Activated gamma-delta T cell treated with Interleukin-2 at 50 U/mL for 16 hours (primary cell): ENCODE results near the gene PRKD1.
"Not testable (repeated sequence)": the region's sequence is repeated elsewhere in the genome, so short reads cannot be mapped to it uniquely, and the experiment has no call there.

Experiments used
- DNase-seq: peaks from one replicate; pipeline ENCODE4 v3.0.0-alpha.2; 2020

PRKD1 gene

DNA sequence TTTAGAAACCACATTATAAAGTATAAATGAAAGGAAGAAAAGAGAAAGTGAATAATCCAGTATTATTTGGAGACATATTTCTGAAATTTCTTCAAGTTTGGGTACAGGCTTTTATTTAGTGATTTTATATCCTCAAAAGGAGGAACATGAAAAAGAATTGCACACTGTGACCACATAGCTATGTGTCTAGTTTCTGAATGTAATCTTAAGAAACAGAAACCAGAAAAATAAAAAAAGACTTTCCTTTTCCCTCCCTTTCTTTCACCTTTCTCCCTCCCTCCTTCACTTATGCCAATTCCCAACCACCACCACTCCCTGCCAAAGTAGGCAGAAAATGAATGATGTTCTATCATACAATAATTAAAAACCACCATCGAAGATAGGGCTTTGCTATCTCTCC is 189.6 kb downstream of the PRKD1 start:
- no peak for DNase-seq

DNA sequence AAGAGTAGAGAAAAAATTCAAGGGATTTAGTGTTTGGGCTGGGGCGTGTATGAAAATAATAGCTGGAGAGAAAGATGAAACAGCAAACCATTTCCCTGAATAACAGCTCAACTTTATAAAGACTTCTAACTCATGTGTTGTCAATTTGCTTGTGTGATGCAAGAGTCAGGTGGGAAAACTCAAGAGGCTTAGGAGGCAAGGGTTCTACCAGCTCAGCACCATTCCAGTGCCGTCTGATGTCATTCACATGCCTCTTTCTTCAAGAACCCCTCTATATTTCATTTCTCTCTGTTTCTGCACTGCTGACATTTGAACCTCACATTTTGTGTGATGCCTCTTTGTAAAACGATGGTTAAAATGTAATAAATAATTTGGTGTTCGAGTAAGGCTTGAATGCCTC is 192.2 kb downstream of the PRKD1 start:
- no peak for DNase-seq

- DNase-seq, result no peak
Observed at GRCh38 chr14:29734732-29735131, 192.9 kb downstream of the PRKD1 start.

GRCh38 chr14:29726560-29727331 is 200.9 kb downstream of the PRKD1 start:
- not testable (repeated sequence) for DNase-seq

GRCh38 chr14:29724991-29725390 is 202.7 kb downstream of the PRKD1 start:
- DNase-seq, result no peak

GRCh38 chr14:29722831-29723230 is 204.8 kb downstream of the PRKD1 start:
- DNase-seq, result no peak

GRCh38 chr14:29721586-29721985 is 206.1 kb downstream of the PRKD1 start:
- no peak for DNase-seq

GRCh38 chr14:29717901-29718300 is 209.7 kb downstream of the PRKD1 start:
- no peak for DNase-seq

DNA sequence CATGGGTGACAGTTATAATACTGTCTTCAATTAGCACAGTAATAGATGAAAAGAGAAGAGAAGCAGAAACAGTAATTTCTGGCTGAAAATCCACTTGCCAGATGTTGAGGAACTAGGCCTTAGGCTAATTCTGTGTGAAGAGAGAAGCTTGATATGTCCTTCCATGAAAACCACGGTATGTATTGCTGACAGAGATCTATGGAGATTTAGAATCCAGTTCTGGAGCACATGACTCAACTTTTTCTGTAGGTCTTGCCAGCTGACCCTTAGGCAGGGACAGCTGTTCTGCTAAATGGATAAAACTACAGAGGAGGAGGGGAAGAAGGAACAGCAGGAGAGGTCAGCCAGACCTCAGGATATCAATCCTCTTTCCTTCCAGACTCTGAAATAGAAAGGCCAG is 211.5 kb downstream of the PRKD1 start:
- DNase-seq, result no peak

- DNase-seq, result no peak
Observed at GRCh38 chr14:29712601-29713000, 215.0 kb downstream of the PRKD1 start.

DNA sequence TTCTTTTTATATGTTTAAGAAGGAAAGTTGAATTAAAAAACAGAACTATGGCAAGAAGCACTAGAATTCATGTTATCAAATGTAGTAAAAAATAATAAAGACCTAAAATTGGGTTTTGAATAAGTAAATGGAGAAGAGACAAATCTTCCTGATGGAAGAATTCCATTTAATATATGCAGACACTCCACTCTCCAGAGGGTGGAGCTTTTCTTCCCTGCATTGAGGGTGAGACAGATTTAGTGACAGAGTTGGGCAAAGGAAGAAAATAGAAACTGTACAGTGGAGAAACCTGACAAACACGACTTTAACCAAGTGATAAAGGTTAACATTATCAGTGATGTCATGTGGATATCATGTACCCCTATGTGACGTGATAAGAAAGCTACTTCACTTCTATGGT is 217.6 kb downstream of the PRKD1 start:
- DNase-seq, result no peak

DNA sequence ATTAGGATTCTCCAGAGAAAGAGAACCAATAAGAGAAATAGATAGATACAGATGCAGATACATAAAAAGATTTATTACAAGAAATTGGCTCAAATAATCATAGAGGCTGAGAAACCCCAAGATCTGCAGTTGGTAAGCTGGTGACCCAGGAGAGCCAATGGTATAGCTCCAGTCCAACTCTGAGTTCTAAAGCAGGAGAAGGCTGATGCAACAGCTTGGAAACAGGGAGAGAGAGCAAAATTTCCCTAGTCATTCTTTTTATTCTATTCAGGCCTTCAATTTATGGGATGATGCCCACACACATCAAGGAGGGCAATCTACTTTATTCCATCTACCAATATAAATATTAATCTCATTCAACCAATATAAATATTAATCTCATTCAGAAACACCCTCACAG is 218.2 kb downstream of the PRKD1 start:
- DNase-seq, result no peak

DNA sequence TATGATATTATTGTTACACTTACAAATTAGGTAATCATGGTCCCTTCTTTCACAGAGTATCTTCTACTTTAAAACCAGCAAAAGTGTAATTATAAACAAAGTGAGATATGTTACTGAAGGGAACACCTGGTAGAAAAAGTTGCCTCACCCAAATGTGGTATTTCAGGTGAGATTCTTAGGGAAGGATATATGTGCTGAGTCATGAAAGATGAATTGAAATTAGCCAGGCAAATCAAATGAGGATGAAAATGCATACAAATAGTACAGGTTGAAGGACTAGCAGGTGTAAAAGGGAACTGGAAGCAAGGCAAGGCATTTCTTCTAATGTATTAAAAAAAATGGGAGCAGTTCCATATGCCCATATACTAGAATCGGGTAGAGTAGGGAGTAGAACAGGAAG is 220.9 kb downstream of the PRKD1 start:
- DNase-seq, result no peak

GRCh38 chr14:29705801-29706200 is 221.8 kb downstream of the PRKD1 start:
- DNase-seq, result no peak

DNA sequence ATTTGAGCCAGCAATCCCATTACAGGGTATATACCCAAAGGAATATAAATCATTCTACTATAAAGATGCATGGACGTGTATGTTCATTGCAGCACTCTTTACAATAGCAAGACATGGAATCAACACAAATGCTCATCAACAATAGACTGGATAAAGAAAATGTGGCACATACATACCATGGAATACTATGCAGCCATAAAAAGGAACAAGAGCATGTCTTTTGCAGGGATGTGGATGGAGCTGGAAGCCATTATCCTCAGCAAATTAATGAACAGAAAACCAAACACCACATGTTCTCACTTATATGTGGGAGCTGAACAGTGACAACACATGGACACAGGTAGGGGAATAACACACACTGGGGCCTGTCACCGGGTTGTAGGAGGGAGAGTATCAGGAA is 238.1 kb downstream of the PRKD1 start:
- not testable (repeated sequence) for DNase-seq

DNA sequence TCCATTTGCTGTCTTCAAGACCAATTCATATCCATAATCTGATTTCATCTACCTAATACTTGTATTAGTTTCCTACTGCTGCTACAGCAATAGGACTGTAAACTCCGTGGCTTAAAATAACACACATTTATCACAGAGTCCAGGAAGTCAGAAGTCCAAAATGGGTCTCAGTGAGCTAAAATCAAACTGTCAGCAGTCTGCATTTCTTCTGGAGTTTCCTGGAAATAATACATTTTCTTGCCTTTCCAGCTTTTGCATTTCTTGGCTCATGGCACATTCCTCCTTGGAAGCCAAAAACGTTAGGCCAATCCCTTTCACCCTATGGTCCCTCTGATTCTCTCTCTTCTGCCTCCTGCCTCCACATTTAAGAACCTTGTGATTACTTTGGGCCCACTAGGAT is 239.8 kb downstream of the PRKD1 start:
- DNase-seq, result no peak

DNA sequence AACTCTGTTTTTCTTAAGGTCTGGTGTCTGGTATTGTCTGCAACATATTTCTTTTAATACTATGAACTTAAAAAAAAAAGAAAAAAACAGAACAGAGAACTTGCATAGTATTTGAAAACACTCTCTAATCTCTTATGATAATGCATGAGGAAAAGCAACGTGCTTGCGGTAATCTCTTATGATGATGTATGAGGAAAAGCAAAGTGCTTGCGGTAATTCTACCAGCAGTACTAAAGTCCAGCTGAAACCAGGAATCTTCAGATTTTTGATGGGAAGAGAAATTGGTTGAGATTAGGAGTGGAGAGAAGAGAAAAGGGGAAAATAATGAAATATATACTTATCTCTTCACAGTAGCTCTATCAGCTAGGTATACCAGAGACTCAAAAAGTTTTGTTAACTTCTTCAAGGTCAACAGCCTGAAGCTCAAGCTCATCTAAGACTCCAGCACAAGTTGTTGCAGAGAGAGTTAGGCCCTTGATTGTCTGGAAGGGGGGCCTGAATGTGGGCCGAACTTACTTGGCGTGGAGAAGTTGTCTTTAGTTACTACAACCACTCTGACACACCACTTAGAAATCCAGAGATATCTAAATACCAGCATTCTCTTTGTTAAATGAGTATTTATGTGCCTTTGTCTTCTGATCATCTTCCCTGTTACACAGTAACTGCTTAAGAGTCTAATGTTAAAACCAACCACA is 240.4 kb downstream of the PRKD1 start:
- no peak for DNase-seq

GRCh38 chr14:29684926-29685325 is 242.7 kb downstream of the PRKD1 start:
- no peak for DNase-seq

GRCh38 chr14:29682789-29683188 is 244.9 kb downstream of the PRKD1 start:
- no peak for DNase-seq

GRCh38 chr14:29681316-29681715 is 246.3 kb downstream of the PRKD1 start:
- DNase-seq, result no peak

DNA sequence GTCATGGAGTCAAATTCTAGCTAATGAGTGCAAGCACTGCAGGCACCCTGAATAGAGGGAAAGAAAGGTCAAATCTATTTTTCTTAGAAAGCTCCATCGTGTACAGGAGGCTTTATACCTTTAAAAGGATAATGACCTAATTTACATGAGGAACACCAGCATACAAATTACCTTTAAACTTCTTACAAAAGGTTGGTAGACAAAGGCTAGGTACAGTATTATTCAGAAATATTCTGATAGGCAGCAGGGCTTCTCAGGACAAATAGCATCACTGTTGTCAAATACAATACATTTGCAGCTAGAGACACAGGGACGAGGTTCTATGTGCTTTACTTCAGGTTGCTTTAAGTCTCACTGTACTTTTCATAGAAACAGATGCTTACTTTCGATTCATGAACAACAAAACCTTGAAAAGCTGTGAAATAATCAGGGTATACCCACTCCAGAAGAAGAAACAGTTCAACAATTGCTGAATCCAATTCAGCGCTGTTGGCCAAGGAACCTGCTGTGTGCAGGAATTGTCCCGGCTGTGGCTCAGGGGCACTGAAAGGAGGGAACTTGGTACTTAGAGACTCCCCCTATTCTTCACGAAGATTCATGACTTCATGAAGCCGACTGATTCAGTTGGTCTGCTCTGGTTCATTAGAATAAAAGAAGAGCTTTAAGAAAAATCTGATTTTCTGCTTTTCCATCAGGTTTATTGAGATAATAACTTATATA is 252.9 kb downstream of the PRKD1 start:
- no peak for DNase-seq

DNA sequence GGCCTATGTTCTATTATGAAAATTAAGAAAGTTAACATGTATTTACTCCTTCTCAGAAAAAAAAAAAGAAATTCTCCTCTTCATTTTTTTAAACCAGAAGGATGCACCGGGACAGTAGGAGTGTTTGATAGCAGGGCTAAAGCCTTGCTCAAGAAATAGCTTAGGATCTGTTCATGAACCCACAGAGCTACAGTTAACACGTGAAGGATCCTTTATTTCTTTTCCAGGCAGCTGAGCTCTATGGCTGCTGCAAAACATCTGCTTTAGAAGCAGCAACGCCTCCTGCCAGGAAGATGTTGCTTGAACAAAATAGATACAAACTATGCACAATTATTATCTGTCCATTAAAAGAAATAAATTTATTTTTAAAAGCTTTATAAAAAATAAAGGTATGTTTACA is 254.8 kb downstream of the PRKD1 start:
- no peak for DNase-seq

GRCh38 chr14:29671034-29671433 is 256.6 kb downstream of the PRKD1 start:
- DNase-seq, result no peak

DNA sequence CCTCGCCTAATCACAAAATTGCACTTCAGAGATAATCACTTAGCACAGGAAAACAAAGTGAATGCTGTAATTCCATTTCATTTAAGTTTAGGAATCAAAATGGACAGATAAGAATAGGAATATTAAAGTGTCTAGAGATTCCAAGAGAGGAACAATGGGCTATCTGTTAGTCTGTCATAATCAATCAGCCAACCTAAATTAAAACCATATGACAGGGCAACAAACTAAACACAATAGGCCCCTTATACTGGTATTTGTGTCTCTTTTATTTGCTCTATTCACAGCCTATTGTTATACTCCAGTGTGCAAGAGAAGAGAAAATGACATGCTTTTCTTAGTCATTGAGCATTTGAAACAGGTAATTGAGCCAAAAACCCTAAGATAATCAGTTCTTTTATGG is 259.4 kb downstream of the PRKD1 start:
- DNase-seq, result no peak
